Germinal center (tissue), 1 donor: ENCODE data around the gene R3HDM2.

Experiments used
- DNase-seq: peaks from one replicate; pipeline ENCODE4 v3.0.0; 2012; ENCODE audit warnings: mixed read lengths, low spot score

Gene R3HDM2

GRCh38 chr12:57266681-57267080 is 164.2 kb downstream of the R3HDM2 start:
- DNase-seq: no peak

- no peak for DNase-seq
Observed at GRCh38 chr12:57263096-57263495, 167.7 kb downstream of the R3HDM2 start.

- no peak for DNase-seq
Observed at GRCh38 chr12:57262126-57262822, 168.6 kb downstream of the R3HDM2 start.

- no peak for DNase-seq
Observed at GRCh38 chr12:57261428-57261865, 169.4 kb downstream of the R3HDM2 start.

GRCh38 chr12:57260366-57260765 is 170.5 kb downstream of the R3HDM2 start:
- no peak for DNase-seq

- no peak for DNase-seq
Observed at GRCh38 chr12:57258977-57259970, 171.6 kb downstream of the R3HDM2 start.

- DNase-seq: no peak
Observed at GRCh38 chr12:57255916-57256315, 174.9 kb downstream of the R3HDM2 start.

GRCh38 chr12:57254506-57255280 is 176.2 kb downstream of the R3HDM2 start:
- no peak for DNase-seq

- no peak for DNase-seq
Observed at GRCh38 chr12:57250956-57251355, 179.9 kb downstream of the R3HDM2 start, which contains the start of gene STAC3. Gene STAC3, minus strand, starts transcription at chr12:57251187. Its CDS starts 1,551 bp downstream, at chr12:57249636.

GRCh38 chr12:57250541-57250940 is 180.3 kb downstream of the R3HDM2 start:
- no peak for DNase-seq

GRCh38 chr12:57248934-57249742 is 181.7 kb downstream of the R3HDM2 start:
- DNase-seq: no peak

GRCh38 chr12:57247041-57247440 is 183.8 kb downstream of the R3HDM2 start:
- no peak for DNase-seq

- DNase-seq: no peak
Observed at GRCh38 chr12:57244312-57244696, 186.5 kb downstream of the R3HDM2 start.

- peak; percentile 83 for DNase-seq
Observed at GRCh38 chr12:57243521-57244311, 187.1 kb downstream of the R3HDM2 start.

GRCh38 chr12:57242691-57243454 is 188.0 kb downstream of the R3HDM2 start:
- DNase-seq: peak; percentile 91

- no peak for DNase-seq
Observed at GRCh38 chr12:57242329-57242690, 188.5 kb downstream of the R3HDM2 start.

GRCh38 chr12:57241402-57242310 is 189.2 kb downstream of the R3HDM2 start:
- DNase-seq: no peak

GRCh38 chr12:57240926-57241401 is 189.9 kb downstream of the R3HDM2 start:
- no peak for DNase-seq
